Gastrocnemius medialis (tissue), 4 donors: Measurements from ENCODE around the gene HEXD. TPM values are rescaled to one million over a fixed set of nuclear protein-coding genes. Genes with fewer than 3 reads are reported as not detected.

ENCODE experiments used
- ATAC-seq, 2 donors: fragments of 150-250 bp; one replicate each; pipeline ENCODE4 v1.9.1; 2016
- DNase-seq, 2 donors: peaks; one replicate each; pipeline ENCODE4 v3.0.0-alpha.2; 2019
- H3K27ac ChIP-seq, 4 donors: fragments of 200-600 bp; sonication (generic); 1 replicate in 1 of 4; 2 replicates in 3 of 4; pipeline ENCODE4 v1.5.1; 2016 to 2018; ENCODE audit warnings: mild to moderate bottlenecking in 2 of 4, moderate library complexity in 1 of 4
- H3K27me3 ChIP-seq, 3 donors: fragments of 200-600 bp; sonication (generic) in 2 of 3; 1 replicate in 1 of 3; 2 replicates in 2 of 3; pipeline versions ENCODE4 v1.5.1 to v1.6.0; 2016 to 2019; ENCODE audit warnings: mild to moderate bottlenecking in 1 of 3, moderate library complexity in 1 of 3
- H3K36me3 ChIP-seq, 2 donors: fragments of 200-600 bp; sonication (generic) in 1 of 2; one replicate each; pipeline ENCODE4 v1.5.1; 2017 to 2018
- H3K4me1 ChIP-seq, 2 donors: fragments of 200-600 bp; sonication (generic) in 1 of 2; one replicate each; pipeline ENCODE4 v1.5.1; 2016 to 2017; ENCODE audit warnings: mild to moderate bottlenecking in 2 of 2
- H3K4me3 ChIP-seq, 4 donors: fragments of 200-600 bp; sonication (generic) in 3 of 4; 1 replicate in 1 of 4; 2 replicates in 3 of 4; pipeline ENCODE4 v1.5.1; 2016 to 2019; ENCODE audit warnings: mild to moderate bottlenecking in 2 of 4
- H3K9me3 ChIP-seq, 3 donors: fragments of 200-600 bp; sonication (generic) in 2 of 3; 1 replicate in 1 of 3; 2 replicates in 2 of 3; pipeline ENCODE4 v1.5.1; 2016 to 2019
- POLR2A ChIP-seq, 2 donors: fragments of 450-650 bp; IDR thresholded peaks; one replicate each; pipeline ENCODE4 v1.6.1; 2017; ENCODE audit warnings: antibody characterized with exemption in 2 of 2, mild to moderate bottlenecking in 2 of 2, moderate library complexity in 2 of 2
- in situ Hi-C, 4 donors: fragments of 200-750 bp; cut with MboI; loops; one replicate each; pipeline versions ENCODE4 v1.15.0 to v1.8.0; 2017; ENCODE audit warnings: low sequenced_read_pairs in 4 of 4
- intact Hi-C: fragments of 100-400 bp; cut with DNase I; formaldehyde crosslinking; loops from one replicate; pipeline ENCODE4 v1.15.1; 2023; ENCODE audit warnings: low total_unique reads
- total RNA-seq, 4 donors: library from RNA; depleted of rRNA; stranded (reverse); fragments of >200 nt; gene quantifications; one replicate each; pipeline versions ENCODE4 v1.1.0 to v1.2.3, GENCODE V29; 2016
- TF ChIP-seq, protein P1 (sequence below), 5 experiments: fragments of 450-650 bp in 3 of 5; fragments of 200-600 bp in 2 of 5; sonication (generic) in 2 of 5; IDR thresholded peaks in 4 of 5; conservative IDR thresholded peaks in 1 of 5; 1 replicate in 4 of 5; 2 replicates in 1 of 5; pipeline ENCODE4 v1.5.1; 2016 to 2019; ENCODE audit warnings: antibody characterized with exemption in 5 of 5, mild to moderate bottlenecking in 3 of 5, moderate library complexity in 3 of 5

HEXD gene
- total RNA-seq, 4 donors from 2014 or later: 15.5 to 35.1 (median 22.5) TPM

GRCh38 chr17:82475458-82475857, 57.3 kb downstream of the HEXD start:
- peaks cover 0 to 75% of the 10 kb centered on the region in 2 donors for H3K36me3 ChIP-seq
- no peaks in the 10 kb centered on the region for H3K27me3 ChIP-seq
- no peak for ATAC-seq
- H3K4me1 ChIP-seq: no peaks in the 10 kb centered on the region
- intact Hi-C loops (no loop called here), in situ Hi-C loops (no loop called here)
- H3K9me3 ChIP-seq: no peaks in the 10 kb centered on the region
- no peak overlapping the region for H3K27ac ChIP-seq
- TF ChIP-seq, protein P1, sequence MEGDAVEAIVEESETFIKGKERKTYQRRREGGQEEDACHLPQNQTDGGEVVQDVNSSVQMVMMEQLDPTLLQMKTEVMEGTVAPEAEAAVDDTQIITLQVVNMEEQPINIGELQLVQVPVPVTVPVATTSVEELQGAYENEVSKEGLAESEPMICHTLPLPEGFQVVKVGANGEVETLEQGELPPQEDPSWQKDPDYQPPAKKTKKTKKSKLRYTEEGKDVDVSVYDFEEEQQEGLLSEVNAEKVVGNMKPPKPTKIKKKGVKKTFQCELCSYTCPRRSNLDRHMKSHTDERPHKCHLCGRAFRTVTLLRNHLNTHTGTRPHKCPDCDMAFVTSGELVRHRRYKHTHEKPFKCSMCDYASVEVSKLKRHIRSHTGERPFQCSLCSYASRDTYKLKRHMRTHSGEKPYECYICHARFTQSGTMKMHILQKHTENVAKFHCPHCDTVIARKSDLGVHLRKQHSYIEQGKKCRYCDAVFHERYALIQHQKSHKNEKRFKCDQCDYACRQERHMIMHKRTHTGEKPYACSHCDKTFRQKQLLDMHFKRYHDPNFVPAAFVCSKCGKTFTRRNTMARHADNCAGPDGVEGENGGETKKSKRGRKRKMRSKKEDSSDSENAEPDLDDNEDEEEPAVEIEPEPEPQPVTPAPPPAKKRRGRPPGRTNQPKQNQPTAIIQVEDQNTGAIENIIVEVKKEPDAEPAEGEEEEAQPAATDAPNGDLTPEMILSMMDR (IDR thresholded peaks at IDR 0.05 in 4 of 5, conservative IDR thresholded peaks at IDR 0.05 in 1 of 5): no peak
- no peak for TF ChIP-seq POLR2A (IDR thresholded peaks at IDR 0.05)
- no peak overlapping the region for H3K4me3 ChIP-seq
- DNase-seq: no peak

DNA sequence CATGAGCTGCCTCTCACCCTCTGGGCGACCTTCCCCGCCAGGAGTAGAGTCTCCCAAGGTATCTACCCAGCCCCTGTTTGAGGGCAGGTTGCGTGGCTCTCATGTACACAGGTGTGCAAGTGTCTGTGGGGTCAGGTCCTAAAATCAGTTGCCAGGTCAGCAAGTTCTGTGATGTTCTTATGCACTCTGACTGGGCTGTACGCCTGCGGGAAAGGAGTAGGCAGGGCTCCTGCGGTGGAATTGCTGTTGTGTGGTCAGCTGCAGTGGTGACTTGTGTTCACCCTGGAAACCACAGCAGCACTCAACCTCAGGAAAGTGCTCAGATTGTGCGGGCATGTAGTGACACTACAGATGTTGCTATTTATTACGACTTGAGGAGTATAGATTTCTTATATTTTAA, 59.8 kb downstream of the HEXD start:
- no peak overlapping the region for H3K27ac ChIP-seq
- intact Hi-C loops (no loop called here), in situ Hi-C loops (no loop called here)
- H3K36me3 ChIP-seq: peaks cover 0 to 85% of the 10 kb centered on the region in 2 donors
- H3K9me3 ChIP-seq: no peaks in the 10 kb centered on the region
- H3K4me1 ChIP-seq: no peaks in the 10 kb centered on the region
- no peak for ATAC-seq
- H3K4me3 ChIP-seq: no peak overlapping the region
- no peak for DNase-seq
- TF ChIP-seq POLR2A (IDR thresholded peaks at IDR 0.05): no peak
- TF ChIP-seq, protein P1 (IDR thresholded peaks at IDR 0.05 in 4 of 5, conservative IDR thresholded peaks at IDR 0.05 in 1 of 5): no peak
- H3K27me3 ChIP-seq: no peaks in the 10 kb centered on the region

GRCh38 chr17:82479602-82480001, 61.5 kb downstream of the HEXD start:
- H3K4me1 ChIP-seq: no peaks in the 10 kb centered on the region
- H3K36me3 ChIP-seq: peaks cover 0 to 85% of the 10 kb centered on the region in 2 donors
- H3K4me3 ChIP-seq: no peak overlapping the region
- no peak for TF ChIP-seq POLR2A (IDR thresholded peaks at IDR 0.05)
- TF ChIP-seq, protein P1 (IDR thresholded peaks at IDR 0.05 in 4 of 5, conservative IDR thresholded peaks at IDR 0.05 in 1 of 5): no peak
- no peaks in the 10 kb centered on the region for H3K27me3 ChIP-seq
- H3K9me3 ChIP-seq: no peaks in the 10 kb centered on the region
- no peak overlapping the region for H3K27ac ChIP-seq
- DNase-seq (no peak), ATAC-seq (no peak)
- intact Hi-C loops (no loop called here), in situ Hi-C loops (no loop called here)

DNA sequence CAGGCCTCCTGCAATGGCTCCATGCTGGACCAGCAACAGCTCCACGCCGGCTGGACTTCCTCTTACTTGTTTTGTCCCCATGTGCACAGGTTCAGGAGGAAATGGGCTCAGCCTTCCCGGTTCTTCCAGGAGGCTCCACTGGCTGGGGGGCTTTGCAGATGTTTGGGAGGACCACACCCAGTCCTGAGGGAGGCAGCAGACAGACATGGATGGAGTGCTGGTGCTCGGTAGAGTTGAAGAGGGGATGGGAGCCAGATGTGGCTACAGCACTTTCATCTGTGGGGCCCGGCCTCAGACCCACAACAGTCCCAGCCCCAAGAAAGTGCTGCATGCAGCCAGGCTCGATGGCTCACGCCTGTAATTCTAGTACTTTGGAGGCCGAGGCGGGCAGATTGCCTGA, 62.2 kb downstream of the HEXD start:
- H3K4me3 ChIP-seq: no peak overlapping the region
- H3K36me3 ChIP-seq: peaks cover 0 to 88% of the 10 kb centered on the region in 2 donors
- TF ChIP-seq, protein P1 (IDR thresholded peaks at IDR 0.05 in 4 of 5, conservative IDR thresholded peaks at IDR 0.05 in 1 of 5): no peak
- no peak for TF ChIP-seq POLR2A (IDR thresholded peaks at IDR 0.05)
- in situ Hi-C loops (no loop called here), intact Hi-C loops (no loop called here)
- no peak overlapping the region for H3K27ac ChIP-seq
- no peak for ATAC-seq
- no peak for DNase-seq
- H3K27me3 ChIP-seq: no peaks in the 10 kb centered on the region
- H3K9me3 ChIP-seq: no peaks in the 10 kb centered on the region
- H3K4me1 ChIP-seq: no peaks in the 10 kb centered on the region

DNA sequence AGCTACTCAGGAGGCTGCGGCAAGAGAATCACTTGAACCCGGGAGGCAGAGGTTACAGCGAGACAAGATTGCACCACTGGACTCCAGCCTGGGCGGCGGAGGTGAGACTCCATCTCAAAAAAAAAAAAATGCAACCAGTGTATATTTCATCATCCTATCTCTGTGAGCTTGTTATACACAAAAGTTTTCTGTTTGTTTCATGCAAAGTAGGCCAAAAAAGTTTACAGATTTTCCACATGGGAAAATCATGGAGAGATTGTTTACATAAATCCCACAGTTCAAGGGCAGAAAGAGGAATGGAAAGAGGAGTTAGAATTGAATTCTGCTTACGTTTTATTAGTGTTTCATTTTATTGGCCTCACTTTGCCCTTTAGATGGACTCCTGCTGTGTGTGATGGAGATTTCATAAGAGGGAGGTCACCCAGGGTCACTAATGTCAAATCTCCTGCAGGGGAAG, 65.1 kb downstream of the HEXD start:
- Histone ChIP-seq H3K36me3 (peaks cover 0 to 95% of the 10 kb centered on the region in 2 donors), H3K4me3 (no peak overlapping the region), H3K9me3 (no peaks in the 10 kb centered on the region), H3K4me1 (peaks cover under 1 to 6% of the 10 kb centered on the region in 2 donors), H3K27me3 (no peaks in the 10 kb centered on the region), H3K27ac (no peak overlapping the region)
- DNase-seq (no peak), ATAC-seq (no peak)
- intact Hi-C loops: no loop called here
- in situ Hi-C loops: no loop called here
- TF ChIP-seq POLR2A (IDR thresholded peaks at IDR 0.05): no peak
- TF ChIP-seq, protein P1 (IDR thresholded peaks at IDR 0.05 in 4 of 5, conservative IDR thresholded peaks at IDR 0.05 in 1 of 5): no peak
